IMR-90 (cell line): ENCODE data around the gene NAIF1. TPM values are rescaled to one million over a fixed set of nuclear protein-coding genes. Genes with fewer than 3 reads are reported as not detected.

Experiments used
- ATAC-seq: fragments of 200-7000 bp; cut with Tn5 transposase; 2 replicates; pipeline ENCODE4 v1.9.1; 2020; ENCODE audit warnings: low read depth, mild to moderate bottlenecking, moderate library complexity
- BruUV-seq: library from RNA; stranded (reverse); fragments of 400-500 nt; replicated peaks from 2 replicates; lab custom pipeline; 2021; lab: Mats Ljungman, UMichigan
- CTCF ChIA-PET: fragments of 300-600 bp; formaldehyde crosslinking; extraction: SDS; loops from one replicate; lab custom pipeline; 2021; ENCODE audit warnings: antibody characterized with exemption; lab: Yijun Ruan, JAX
- POLR2A ChIA-PET: fragments of 300-600 bp; sonication (Branson Sonifier 250); formaldehyde crosslinking; loops from one replicate; lab custom pipeline; 2022; ENCODE audit warnings: antibody characterized with exemption; ENCODE audit not compliant: unreplicated experiment; lab: Charles Lee
- DNase-seq: peaks from one replicate; pipeline ENCODE4 v3.0.0; 2013
- H2AFZ ChIP-seq: replicated peaks from 2 replicates; pipeline ENCODE3; 2013; ENCODE audit warnings: low read length, mild to moderate bottlenecking; ENCODE audit not compliant: poor library complexity
- H2AK5ac ChIP-seq: 2 replicates; pipeline ENCODE4 v1.6.1; 2013; ENCODE audit warnings: low read depth, low read length, inconsistent platforms
- H2AK9ac ChIP-seq: replicated peaks from 2 replicates; pipeline ENCODE3; 2013; ENCODE audit warnings: mild to moderate bottlenecking, low read depth, low read length, moderate library complexity; ENCODE audit not compliant: poor library complexity
- H2BK120ac ChIP-seq: 2 replicates; pipeline ENCODE4 v1.6.1; 2013; ENCODE audit warnings: low read depth, low read length, inconsistent platforms
- H2BK15ac ChIP-seq: 3 replicates; pipeline ENCODE4 v1.6.1; 2013; ENCODE audit warnings: low read depth, low read length, inconsistent platforms
- H2BK20ac ChIP-seq: 2 replicates; pipeline ENCODE4 v1.6.1; 2013; ENCODE audit warnings: low read depth, mild to moderate bottlenecking, inconsistent platforms, low read length, moderate library complexity
- H2BK5ac ChIP-seq: 2 replicates; pipeline ENCODE4 v1.6.1; 2013; ENCODE audit warnings: mild to moderate bottlenecking, low read depth, low read length, inconsistent platforms; ENCODE audit not compliant: poor library complexity, severe bottlenecking
- H3K14ac ChIP-seq: replicated peaks from 2 replicates; pipeline ENCODE4 v1.6.1; 2013; ENCODE audit warnings: low read depth, low read length, inconsistent platforms
- H3K18ac ChIP-seq: 2 replicates; pipeline ENCODE4 v1.6.1; 2013; ENCODE audit warnings: low read depth, low read length, control low read depth
- H3K23ac ChIP-seq: 2 replicates; pipeline ENCODE4 v1.6.1; 2013; ENCODE audit warnings: low read depth, low read length, inconsistent platforms
- H3K27ac ChIP-seq: 2 replicates; pipeline ENCODE4 v1.5.1; 2013; ENCODE audit warnings: mild to moderate bottlenecking, control low read depth, low read length; ENCODE audit not compliant: insufficient read depth
- H3K27me3 ChIP-seq: 2 replicates; pipeline ENCODE4 v1.6.1; 2013; ENCODE audit warnings: low read length; ENCODE audit not compliant: control insufficient read depth, insufficient read depth
- H3K36me3 ChIP-seq: 2 replicates; pipeline ENCODE4 v1.6.1; 2013; ENCODE audit warnings: low read length, mixed read lengths; ENCODE audit not compliant: control insufficient read depth, insufficient read depth
- H3K4ac ChIP-seq: 2 replicates; pipeline ENCODE4 v1.6.1; 2013; ENCODE audit warnings: low read depth, low read length, inconsistent platforms
- H3K4me1 ChIP-seq: 2 replicates; pipeline ENCODE4 v1.6.1; 2013; ENCODE audit warnings: low read length, mixed read lengths; ENCODE audit not compliant: control insufficient read depth, insufficient read depth
- H3K4me2 ChIP-seq: 2 replicates; pipeline ENCODE4 v1.6.1; 2013; ENCODE audit warnings: low read depth, mild to moderate bottlenecking, control low read depth, low read length, moderate library complexity
- H3K4me3 ChIP-seq: 2 replicates; pipeline ENCODE4 v1.5.1; 2013; ENCODE audit warnings: low read depth, mild to moderate bottlenecking, control low read depth, low read length, moderate library complexity; ENCODE audit not compliant: insufficient read depth
- H3K56ac ChIP-seq: 2 replicates; pipeline ENCODE4 v1.6.1; 2013; ENCODE audit warnings: low read length, inconsistent platforms; ENCODE audit not compliant: insufficient read depth; ENCODE audit errors: extremely low read depth
- H3K79me1 ChIP-seq, 2 experiments: 2 replicates each; pipeline ENCODE4 v1.6.1; 2013; ENCODE audit warnings: low read length in 2 of 2, inconsistent platforms in 1 of 2, low read depth in 1 of 2
- H3K9ac ChIP-seq: 2 replicates; pipeline ENCODE4 v1.6.1; 2013; ENCODE audit warnings: low read depth, low read length, control low read depth
- H3K9me1 ChIP-seq: 2 replicates; pipeline ENCODE4 v1.6.1; 2013; ENCODE audit warnings: low read length, inconsistent platforms; ENCODE audit not compliant: insufficient read depth
- H3K9me3 ChIP-seq: 2 replicates; pipeline ENCODE4 v1.6.1; 2013; ENCODE audit warnings: low read length; ENCODE audit not compliant: control insufficient read depth, insufficient read depth
- H4K20me1 ChIP-seq: 2 replicates; pipeline ENCODE4 v1.6.1; 2013; ENCODE audit warnings: low read length, inconsistent platforms; ENCODE audit not compliant: insufficient read depth
- H4K5ac ChIP-seq: 2 replicates; pipeline ENCODE4 v1.6.1; 2013; ENCODE audit warnings: mild to moderate bottlenecking, low read depth, low read length, control low read depth
- H4K8ac ChIP-seq, 2 experiments: 2 replicates each; pipeline ENCODE4 v1.6.1; 2013; ENCODE audit warnings: low read depth in 2 of 2, low read length in 2 of 2, control low read depth in 1 of 2, inconsistent platforms in 1 of 2
- H4K91ac ChIP-seq: 2 replicates; pipeline ENCODE4 v1.6.1; 2013; ENCODE audit warnings: low read depth, low read length, inconsistent platforms; ENCODE audit not compliant: insufficient read depth
- BHLHE40 ChIP-seq: fragments of 150-350 bp; IDR thresholded peaks from 2 replicates; pipeline ENCODE4 v1.6.1; 2016; ENCODE audit warnings: mild to moderate bottlenecking, low read depth, low read length
- CEBPB ChIP-seq: IDR thresholded peaks from 2 replicates; pipeline ENCODE4 v1.6.1; 2012; ENCODE audit warnings: low read depth, low read length, improper control_type of control experiment
- CHD1 ChIP-seq: IDR thresholded peaks from 2 replicates; pipeline ENCODE4 v1.6.1; 2012; ENCODE audit warnings: low read depth, low read length, improper control_type of control experiment
- CTCF ChIP-seq: conservative IDR thresholded peaks from 2 replicates; pipeline ENCODE4 v1.5.1; 2012; ENCODE audit warnings: mild to moderate bottlenecking, low read depth, low read length, improper control_type of control experiment
- MAZ ChIP-seq: IDR thresholded peaks from 2 replicates; pipeline ENCODE4 v1.6.1; 2012; ENCODE audit warnings: low read depth, mild to moderate bottlenecking, low read length, improper control_type of control experiment, moderate library complexity, borderline replicate concordance
- MXI1 ChIP-seq: IDR thresholded peaks from 2 replicates; pipeline ENCODE4 v1.6.1; 2012; ENCODE audit warnings: low read depth, mild to moderate bottlenecking, low read length, moderate library complexity, borderline replicate concordance
- RAD21 ChIP-seq: IDR thresholded peaks from 2 replicates; pipeline ENCODE4 v1.6.1; 2012; ENCODE audit warnings: low read length, improper control_type of control experiment
- RCOR1 ChIP-seq: IDR thresholded peaks from 2 replicates; pipeline ENCODE4 v1.6.1; 2012; ENCODE audit warnings: mild to moderate bottlenecking, low read length, improper control_type of control experiment; ENCODE audit not compliant: insufficient replicate concordance
- SMC3 ChIP-seq: fragments of 150-350 bp; IDR thresholded peaks from 2 replicates; pipeline ENCODE4 v1.6.1; 2016; ENCODE audit warnings: low read depth, mild to moderate bottlenecking, antibody characterized with exemption, low read length, moderate library complexity
- WGBS, 2 experiments: methylation state at CpG; one replicate each; pipeline versions ENCODE4 v1.1.5 to v1.1.7; 2013; ENCODE audit warnings: missing lambda C conversion rate in 2 of 2; ENCODE audit not compliant: insufficient read length in 1 of 2; ENCODE audit errors: extremely low coverage in 2 of 2; 5-methylcytosine and 5-hydroxymethylcytosine counted together
- dilution Hi-C: fragments of 300-500 bp; cut with HindIII; formaldehyde crosslinking; loops from one replicate; pipeline ENCODE4 v1.14.3; 2018; ENCODE audit warnings: low sequenced_read_pairs; ENCODE audit not compliant: unreplicated experiment
- in situ Hi-C: fragments of 300-500 bp; cut with MboI; formaldehyde crosslinking; loops from 3 replicates; pipeline ENCODE4 v1.14.3; 2019; ENCODE audit warnings: low sequenced_read_pairs, inconsistent platforms, mixed read lengths
- intact Hi-C: fragments of 100-400 bp; cut with micrococcal nuclease; formaldehyde crosslinking; loops from 2 replicates; pipeline ENCODE4 v1.10.0; 2022
- polyA plus RNA-seq, 3 experiments: library from polyadenylated mRNA; depleted of rRNA; stranded (reverse); fragments of >200 nt; gene quantifications; 2 replicates each; pipeline ENCODE4 v1.2.3, GENCODE V29; 2012; ENCODE audit warnings: low replicate concordance in 1 of 3
- total RNA-seq: library from RNA; depleted of rRNA; stranded (reverse); fragments of >200 nt; gene quantifications from 2 replicates; pipeline ENCODE4 v1.2.3, GENCODE V29; 2012

The NAIF1 gene
- total and polyA plus RNA-seq, 2 of the 4 experiments (the other 2 are of a cell fraction), result 9.7 to 10.1 TPM

GRCh38 chr9:128094950-128095544, 27.9 kb upstream of the NAIF1 start:
- Histone ChIP-seq H3K4me2 (peak overlapping the region; percentile 78), H3K9me3 (no peaks in the 10 kb centered on the region), H3K18ac (peak overlapping the region; percentile 5; the same call in 1 of the 2 replicates), H2BK20ac (peak overlapping the region; percentile 69; the same call in 1 of the 2 replicates), H3K23ac (no peak overlapping the region), H2AFZ (peak overlapping the region; percentile 23), H4K20me1 (peaks cover 26% of the 10 kb centered on the region), H3K4me1 (peaks cover 46% of the 10 kb centered on the region), H3K79me1 (peaks cover 40 to 84% of the 10 kb centered on the region in 2 experiments), H4K8ac (peak overlapping the region in 1 of 2 experiments; percentile 65; a peak in 1 of 4 replicates), H2BK120ac (peak overlapping the region; percentile 73), H3K9ac (no peak overlapping the region; the same call in 1 of the 2 replicates), H3K56ac (no peak overlapping the region), H3K36me3 (no peaks in the 10 kb centered on the region), H4K5ac (no peak overlapping the region; the same call in 1 of the 2 replicates), H3K4ac (peak overlapping the region; percentile 70), H2AK5ac (peak overlapping the region; percentile 93), H3K9me1 (peaks cover 20% of the 10 kb centered on the region; the same call in 1 of the 2 replicates), H3K27me3 (no peaks in the 10 kb centered on the region), H3K14ac (peak overlapping the region; percentile 18), H4K91ac (peak overlapping the region; percentile 59), H2AK9ac (no peak overlapping the region), H3K4me3 (no peak overlapping the region), H2BK5ac (peak overlapping the region; percentile 68), H2BK15ac (peak overlapping the region; percentile 29; the same call in 2 of the 3 replicates), H3K27ac (peak overlapping the region; percentile 49; the same call in 1 of the 2 replicates)
- intact Hi-C loops, result loop anchor here (5.0 kb wide), 1 partner anchor 153 kb away; no protein-coding TSS in a partner anchor
- TF ChIP-seq MAZ, result no peak
- TF ChIP-seq RCOR1, result no peak
- TF ChIP-seq CHD1, result no peak
- TF ChIP-seq MXI1, result no peak
- no peak for TF ChIP-seq CEBPB
- TF ChIP-seq RAD21, result no peak
- TF ChIP-seq BHLHE40, result no peak
- TF ChIP-seq CTCF, result no peak
- TF ChIP-seq SMC3, result no peak
- CTCF ChIA-PET, result no interaction called here
- in situ Hi-C loops, result loop anchor here (5.0 kb wide), 1 partner anchor 158 kb away; the partner anchor contains the start of gene DPM2
- POLR2A ChIA-PET, result no interaction called here
- DNase-seq (no peak), ATAC-seq (no peak)
- dilution Hi-C loops, result no loop called here
- no TSS peak for BruUV-seq
- 76% methylated on average over 4 of the region's 11 CpGs; no CpG with 5 or more reads in 1 of the 2 experiments for WGBS, 2 experiments
